GM18868 (cell line): ENCODE measurements around the gene NFIC.

ENCODE experiments used
- ATAC-seq: cut with Tn5 transposase; IDR thresholded peaks from one replicate; pipeline ENCODE4 v1.9.1; 2021; ENCODE audit warnings: mild to moderate bottlenecking, moderate library complexity; ENCODE audit not compliant: unreplicated experiment

Gene NFIC

DNA sequence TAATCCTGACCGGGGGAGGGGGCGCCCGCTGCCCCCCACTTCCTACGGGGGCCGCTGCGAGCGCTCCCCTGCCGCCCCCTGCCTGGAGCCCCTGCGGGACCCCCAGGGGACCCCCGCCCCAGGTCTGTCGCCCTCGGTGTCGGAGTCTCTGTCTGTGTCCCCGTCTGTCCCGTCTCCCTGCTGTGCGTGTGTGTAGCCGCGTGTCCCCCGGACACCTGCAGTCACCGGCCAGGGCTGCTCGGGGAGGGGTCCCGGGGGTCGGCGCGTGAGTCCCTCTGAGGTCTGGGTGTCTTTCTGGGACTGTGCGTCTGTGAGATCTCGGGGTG lies 7.7 kb upstream of the NFIC start:
- no peak for ATAC-seq

DNA sequence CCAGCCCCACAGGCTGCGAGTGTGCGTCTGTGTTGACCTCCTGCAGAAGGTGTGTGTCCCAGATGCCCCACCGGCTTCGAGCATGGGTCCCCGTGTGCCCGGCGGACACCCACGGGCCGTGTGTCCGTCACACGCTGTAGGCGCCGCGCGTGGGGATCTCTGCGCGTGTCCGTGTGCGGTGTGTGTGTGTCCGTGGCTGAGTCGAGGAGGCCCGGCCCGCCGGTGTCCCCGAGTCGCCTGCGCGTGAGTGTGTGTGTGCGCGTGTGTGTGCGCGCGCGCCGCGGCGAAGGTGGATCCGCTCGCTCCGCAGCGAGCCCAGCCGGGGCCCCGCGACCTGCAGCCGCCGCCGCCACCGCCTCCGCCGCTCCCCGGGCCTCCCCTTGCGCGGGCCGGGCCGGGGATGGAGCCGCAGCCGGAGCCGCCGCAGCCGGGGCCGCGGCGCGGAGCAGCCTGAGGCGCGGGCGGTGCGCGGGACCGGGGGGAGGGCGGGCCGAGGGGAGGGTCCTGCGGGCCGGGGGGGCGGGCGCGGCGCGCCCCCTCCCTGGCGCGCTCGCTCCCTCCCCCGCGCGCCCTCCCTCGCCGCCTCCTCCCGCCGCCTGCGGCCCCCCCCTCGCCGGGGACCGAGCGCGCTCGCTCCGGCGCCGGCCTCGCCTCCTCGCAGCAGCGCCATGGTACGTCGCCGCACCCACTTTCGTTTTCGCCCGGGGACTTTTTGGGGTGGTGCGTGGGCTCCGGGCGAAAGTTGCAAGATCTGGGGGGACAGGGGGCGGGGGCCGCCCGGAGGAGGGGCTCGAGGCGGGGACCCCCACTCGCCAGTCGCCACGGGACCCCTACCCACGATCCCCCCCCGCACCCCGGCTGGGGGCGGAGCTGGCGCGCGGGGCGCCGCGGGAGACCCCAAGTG lies 7.1 kb upstream of the NFIC start:
- ATAC-seq = peak; percentile 42

GRCh38 chr19:3359919-3360420 lies 6.4 kb upstream of the NFIC start:
- peak; percentile 15 for ATAC-seq

GRCh38 chr19:3360421-3361383 lies 5.7 kb upstream of the NFIC start:
- peak; percentile 3 for ATAC-seq

- no peak for ATAC-seq
These were observed 4.8 kb upstream of the NFIC start for GRCh38 chr19:3361384-3362216.

GRCh38 chr19:3362217-3362906 lies 4.0 kb upstream of the NFIC start:
- ATAC-seq = no peak

DNA sequence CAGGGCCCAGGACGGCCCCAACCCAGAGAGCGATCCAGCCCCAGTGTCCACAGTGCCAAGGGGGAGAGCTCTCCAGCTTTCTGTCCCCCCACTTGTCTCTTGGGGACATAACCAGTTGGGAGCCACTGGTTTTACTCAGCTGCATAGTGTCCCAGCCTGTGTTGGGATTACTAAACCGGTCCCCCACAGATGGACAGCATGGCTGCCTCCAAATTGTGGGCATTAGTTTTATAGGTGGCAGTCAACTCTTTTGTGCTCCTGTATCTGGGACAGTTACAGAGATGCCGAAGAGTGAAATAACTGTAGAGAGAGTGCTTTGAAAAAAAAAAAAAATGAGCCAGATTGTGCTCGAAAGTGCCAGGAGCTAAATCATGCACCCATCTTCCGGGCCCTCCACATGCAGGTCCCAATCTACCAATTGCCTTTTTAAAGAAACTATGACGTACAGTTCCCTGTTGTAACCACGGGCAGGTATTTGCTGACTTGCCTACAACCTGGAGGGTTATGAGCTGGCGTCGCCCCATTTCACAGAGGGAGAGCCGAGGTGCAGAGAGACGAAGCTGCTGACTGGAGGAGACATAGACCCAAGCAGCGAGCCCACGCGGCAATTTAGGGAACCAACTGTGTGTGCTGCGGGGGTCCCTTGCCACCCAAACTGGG lies 2.4 kb upstream of the NFIC start:
- ATAC-seq = no peak

- ATAC-seq = no peak
These were observed 1.9 kb upstream of the NFIC start for GRCh38 chr19:3364501-3364858.

GRCh38 chr19:3365093-3365835 lies 1.1 kb upstream of the NFIC start:
- ATAC-seq = no peak

- ATAC-seq = no peak
These were observed 607 bp downstream of the NFIC start for GRCh38 chr19:3366753-3367627.

GRCh38 chr19:3367628-3368440 lies 1.5 kb downstream of the NFIC start:
- ATAC-seq = no peak

DNA sequence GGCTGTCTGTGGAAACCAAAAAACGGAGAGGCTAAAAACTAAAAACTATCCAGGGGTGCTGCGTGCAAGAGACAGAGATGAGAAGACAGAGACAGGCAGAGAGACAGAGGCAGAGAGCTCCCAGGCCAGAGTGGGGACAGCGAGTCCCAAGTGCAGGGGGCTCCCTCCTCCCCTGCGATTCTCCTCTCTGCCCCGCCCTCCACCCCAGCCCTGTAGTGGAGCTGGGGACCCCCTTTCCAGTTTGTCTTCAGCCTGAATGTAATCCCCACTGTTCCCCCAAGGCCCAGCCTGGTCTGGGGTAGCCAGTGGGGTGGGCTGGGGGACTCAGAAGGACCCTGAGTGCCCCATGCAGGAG lies 2.0 kb downstream of the NFIC start:
- ATAC-seq = no peak

- no peak for ATAC-seq
These were observed 2.5 kb downstream of the NFIC start for GRCh38 chr19:3368848-3369336.

DNA sequence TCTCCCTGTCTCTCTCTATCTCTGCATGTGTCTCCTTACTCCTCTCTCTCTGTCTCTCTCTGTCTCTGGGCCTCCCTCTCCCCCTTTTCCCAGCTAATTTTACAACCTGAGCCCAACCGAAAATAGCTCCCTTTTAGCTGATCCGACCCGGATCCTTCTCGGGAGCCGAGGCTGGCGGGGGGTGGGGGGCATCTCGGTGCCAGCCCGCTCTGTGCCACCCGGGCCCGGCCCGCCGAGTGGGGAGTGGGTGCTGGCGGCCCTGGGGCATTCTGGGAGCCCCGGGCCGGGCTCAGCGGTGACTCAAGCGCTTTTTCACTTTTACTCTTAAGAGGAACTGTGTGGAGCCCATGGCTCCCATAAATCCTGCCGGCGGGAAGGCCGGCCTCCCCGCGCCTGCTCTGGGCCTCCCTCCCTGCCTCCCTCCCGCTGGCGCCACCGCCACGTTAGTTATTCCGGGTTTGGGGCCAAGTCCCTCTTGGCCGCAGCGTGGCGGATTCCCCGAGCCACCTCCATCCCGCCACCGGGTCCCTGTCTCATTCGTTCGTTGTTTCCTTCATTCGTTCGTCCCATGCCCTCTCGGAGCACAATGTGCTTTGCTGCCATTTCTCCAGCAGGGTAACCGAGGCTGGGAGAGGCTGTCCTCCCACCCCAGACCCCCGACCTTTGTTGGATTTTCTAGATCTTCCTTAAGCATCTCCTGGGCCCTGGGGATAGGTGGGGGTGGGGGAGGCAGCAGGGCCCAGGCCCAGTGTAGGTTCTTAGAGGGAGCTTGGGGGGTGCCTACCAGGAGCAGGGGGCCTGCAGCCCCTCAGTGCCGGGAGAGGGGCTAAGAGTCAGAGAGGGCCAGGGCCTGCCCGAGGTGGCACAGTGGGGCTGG lies 3.2 kb downstream of the NFIC start:
- no peak for ATAC-seq

GRCh38 chr19:3370214-3370720 lies 3.9 kb downstream of the NFIC start:
- ATAC-seq = no peak
